Muscle layer of colon (tissue), 2 donors: ENCODE results near the gene TUBB.
A peak's percentile ranks its signal among the peaks of the same experiment; 100 is the strongest.
"Not testable (repeated sequence)": the region's sequence is repeated elsewhere in the genome, so short reads cannot be mapped to it uniquely, and the experiment has no call there.

Source experiments
- H3K27ac ChIP-seq: one replicate; pipeline ENCODE4 v1.7.0; 2013; ENCODE audit warnings: low read depth, mild to moderate bottlenecking, low read length, moderate library complexity
- H3K27me3 ChIP-seq, 2 donors: one replicate each; pipeline ENCODE4 v1.7.0; 2013; ENCODE audit warnings: low read length in 2 of 2, mild to moderate bottlenecking in 2 of 2; ENCODE audit not compliant: insufficient read depth in 2 of 2, control insufficient read depth in 1 of 2
- H3K36me3 ChIP-seq: one replicate; pipeline ENCODE4 v1.7.0; 2013; ENCODE audit warnings: mild to moderate bottlenecking, low read length; ENCODE audit not compliant: insufficient read depth
- H3K4me1 ChIP-seq: one replicate; pipeline ENCODE4 v1.7.0; 2013; ENCODE audit warnings: mild to moderate bottlenecking, low read length; ENCODE audit not compliant: insufficient read depth
- H3K4me3 ChIP-seq, 2 donors: one replicate each; pipeline ENCODE4 v1.7.0; 2013; ENCODE audit warnings: low read length in 2 of 2, low read depth in 1 of 2, mild to moderate bottlenecking in 1 of 2, moderate library complexity in 1 of 2
- H3K9ac ChIP-seq: one replicate; pipeline ENCODE4 v1.7.0; 2013; ENCODE audit warnings: low read length
- H3K9me3 ChIP-seq: one replicate; pipeline ENCODE4 v1.7.0; 2013; ENCODE audit warnings: mild to moderate bottlenecking, low read length
- donor health status: abdominal sarcoma.
- donor health status: Adenocarcinoma of cecum.

TUBB gene

GRCh38 chr6:30712441-30712945 is 7.7 kb upstream of the TUBB start:
- Histone ChIP-seq H3K36me3 (peaks cover 49% of the 10 kb centered on the region), H3K9ac (no peak overlapping the region), H3K9me3 (no peaks in the 10 kb centered on the region), H3K4me1 (peaks cover 4% of the 10 kb centered on the region), H3K27ac (no peak overlapping the region), H3K4me3 (no peak overlapping the region), H3K27me3 (no peaks in the 10 kb centered on the region)

GRCh38 chr6:30714263-30714662 is 5.9 kb upstream of the TUBB start:
- Histone ChIP-seq H3K27ac (no peak overlapping the region), H3K9ac (no peak overlapping the region), H3K9me3 (no peaks in the 10 kb centered on the region), H3K27me3 (no peaks in the 10 kb centered on the region), H3K4me1 (peaks cover 8% of the 10 kb centered on the region), H3K4me3 (no peak overlapping the region), H3K36me3 (peaks cover 41% of the 10 kb centered on the region)

GRCh38 chr6:30716879-30717128 is 3.3 kb upstream of the TUBB start:
- peak overlapping the region; percentile 79 for H3K9ac ChIP-seq
- no peaks in the 10 kb centered on the region for H3K9me3 ChIP-seq
- peak overlapping the region; percentile 91 for H3K27ac ChIP-seq
- no peaks in the 10 kb centered on the region for H3K27me3 ChIP-seq
- peaks cover 27% of the 10 kb centered on the region for H3K36me3 ChIP-seq
- H3K4me3 ChIP-seq: peak overlapping the region; percentile 64 to 79
- H3K4me1 ChIP-seq: peaks cover 16% of the 10 kb centered on the region

GRCh38 chr6:30717129-30717844 is 2.9 kb upstream of the TUBB start, which contains the start of gene MDC1:
Gene MDC1, minus strand, starts transcription at chr6:30717281. Its CDS starts 2,106 bp downstream, at chr6:30715175.
- Histone ChIP-seq H3K9ac (peak within 1 kb of the TSS; percentile 79), H3K4me3 (peak within 1 kb of the TSS; percentile 64 to 79), H3K9me3 (no peaks in the 10 kb centered on the region), H3K27me3 (no peaks in the 10 kb centered on the region), H3K27ac (peak within 1 kb of the TSS; percentile 91), H3K36me3 (peaks cover 22% of the 10 kb centered on the region), H3K4me1 (peaks cover 21% of the 10 kb centered on the region)

GRCh38 chr6:30717845-30718720 is 2.1 kb upstream of the TUBB start:
- Histone ChIP-seq H3K9ac (peak overlapping the region; percentile 47), H3K27ac (peak overlapping the region; percentile 91), H3K36me3 (peaks cover 18% of the 10 kb centered on the region), H3K4me3 (peak overlapping the region in 1 of 2 donors; percentile 64), H3K4me1 (peaks cover 24% of the 10 kb centered on the region)
- H3K9me3 ChIP-seq, H3K27me3 ChIP-seq: not testable (repeated sequence)

GRCh38 chr6:30719356-30719755 is 796 bp upstream of the TUBB start:
- Histone ChIP-seq H3K27ac (peak overlapping the region; percentile 81), H3K4me1 (peaks cover 24% of the 10 kb centered on the region)

GRCh38 chr6:30720738-30721197 is 616 bp downstream of the TUBB start:
- H3K36me3 ChIP-seq: peaks cover 29% of the 10 kb centered on the region
- peaks cover 26% of the 10 kb centered on the region for H3K4me1 ChIP-seq

More at GRCh38 chr6:30719356-30719755, 796 bp upstream of the TUBB start:
- Histone ChIP-seq H3K9ac (peak overlapping the region; percentile 16), H3K4me3 (peak overlapping the region in 1 of 2 donors; percentile 96), H3K36me3 (peaks cover 17% of the 10 kb centered on the region), H3K9me3 (no peaks in the 10 kb centered on the region), H3K27me3 (no peaks in the 10 kb centered on the region)

GRCh38 chr6:30721198-30722024 is 1.3 kb downstream of the TUBB start:
- peak overlapping the region; percentile 80 to 96 for H3K4me3 ChIP-seq
- H3K9ac ChIP-seq: peak overlapping the region; percentile 98
- H3K4me1 ChIP-seq: peaks cover 28% of the 10 kb centered on the region
- no peaks in the 10 kb centered on the region for H3K27me3 ChIP-seq
- no peaks in the 10 kb centered on the region for H3K9me3 ChIP-seq
- peaks cover 33% of the 10 kb centered on the region for H3K36me3 ChIP-seq
- peak overlapping the region; percentile 97 for H3K27ac ChIP-seq

More at GRCh38 chr6:30720738-30721197, 616 bp downstream of the TUBB start:
- H3K27ac ChIP-seq: peak overlapping the region; percentile 81
- no peaks in the 10 kb centered on the region for H3K9me3 ChIP-seq
- H3K9ac ChIP-seq: peak overlapping the region; percentile 98
- H3K4me3 ChIP-seq: peak overlapping the region; percentile 80 to 96
- no peaks in the 10 kb centered on the region for H3K27me3 ChIP-seq

GRCh38 chr6:30722025-30722279 is 1.8 kb downstream of the TUBB start:
- H3K27ac ChIP-seq: peak overlapping the region; percentile 97
- not testable (repeated sequence) for H3K27me3 ChIP-seq, H3K9me3 ChIP-seq
- peak overlapping the region; percentile 61 for H3K9ac ChIP-seq
- H3K36me3 ChIP-seq: peaks cover 38% of the 10 kb centered on the region
- peak overlapping the region; percentile 78 to 84 for H3K4me3 ChIP-seq
- H3K4me1 ChIP-seq: peaks cover 25% of the 10 kb centered on the region

- Histone ChIP-seq H3K4me3 (peak overlapping the region in 1 of 2 donors; percentile 84), H3K9ac (no peak overlapping the region), H3K36me3 (peaks cover 44% of the 10 kb centered on the region), H3K9me3 (no peaks in the 10 kb centered on the region), H3K4me1 (peaks cover 25% of the 10 kb centered on the region), H3K27ac (peak overlapping the region; percentile 97), H3K27me3 (no peaks in the 10 kb centered on the region)
Measured at GRCh38 chr6:30722280-30723112, 2.3 kb downstream of the TUBB start.
